Measurements from ENCODE around the gene KIF26B. TPM values are rescaled to one million over a fixed set of nuclear protein-coding genes. Genes with fewer than 3 reads are reported as not detected.
"Not testable (repeated sequence)": the region's sequence is repeated elsewhere in the genome, so short reads cannot be mapped to it uniquely, and the experiment has no call there.

Gene KIF26B
- total RNA-seq, 3 donors from 2014 or later = 0.14 to 3.2 (median 0.39) TPM

DNA sequence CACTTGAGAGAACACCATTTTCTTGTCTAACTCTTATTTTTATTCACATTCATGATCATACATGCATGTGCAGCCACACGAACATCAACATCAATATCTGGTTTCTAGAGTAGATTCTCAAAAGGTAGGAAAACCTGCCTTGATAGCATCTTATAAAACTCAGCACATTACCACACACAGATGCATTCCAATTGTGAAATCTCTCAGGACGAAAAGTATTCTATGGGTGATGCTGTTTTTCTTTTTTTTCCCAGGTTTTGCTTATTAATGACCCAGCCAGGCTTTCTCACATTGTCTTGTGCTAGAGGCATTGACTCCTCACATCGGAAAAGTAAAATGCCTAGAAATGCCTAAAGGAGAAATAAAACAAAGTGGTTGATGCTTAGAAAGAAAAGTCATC lies 562.8 kb downstream of the KIF26B start:
- Histone ChIP-seq H3K9me3 (no peaks in the 10 kb centered on the region), H3K4me1 (ENCODE audit: low read depth) (no peaks in the 10 kb centered on the region), H3K4me3 (no peak overlapping the region), H3K36me3 (ENCODE audit: low read depth) (no peaks in the 10 kb centered on the region)
- intact Hi-C loops (cut with DNase I, micrococcal nuclease) = no loop called here
- TF ChIP-seq, protein P1, sequence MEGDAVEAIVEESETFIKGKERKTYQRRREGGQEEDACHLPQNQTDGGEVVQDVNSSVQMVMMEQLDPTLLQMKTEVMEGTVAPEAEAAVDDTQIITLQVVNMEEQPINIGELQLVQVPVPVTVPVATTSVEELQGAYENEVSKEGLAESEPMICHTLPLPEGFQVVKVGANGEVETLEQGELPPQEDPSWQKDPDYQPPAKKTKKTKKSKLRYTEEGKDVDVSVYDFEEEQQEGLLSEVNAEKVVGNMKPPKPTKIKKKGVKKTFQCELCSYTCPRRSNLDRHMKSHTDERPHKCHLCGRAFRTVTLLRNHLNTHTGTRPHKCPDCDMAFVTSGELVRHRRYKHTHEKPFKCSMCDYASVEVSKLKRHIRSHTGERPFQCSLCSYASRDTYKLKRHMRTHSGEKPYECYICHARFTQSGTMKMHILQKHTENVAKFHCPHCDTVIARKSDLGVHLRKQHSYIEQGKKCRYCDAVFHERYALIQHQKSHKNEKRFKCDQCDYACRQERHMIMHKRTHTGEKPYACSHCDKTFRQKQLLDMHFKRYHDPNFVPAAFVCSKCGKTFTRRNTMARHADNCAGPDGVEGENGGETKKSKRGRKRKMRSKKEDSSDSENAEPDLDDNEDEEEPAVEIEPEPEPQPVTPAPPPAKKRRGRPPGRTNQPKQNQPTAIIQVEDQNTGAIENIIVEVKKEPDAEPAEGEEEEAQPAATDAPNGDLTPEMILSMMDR (IDR thresholded peaks at IDR 0.05) = no peak
- ATAC-seq (no peak), DNase-seq (no peak)

DNA sequence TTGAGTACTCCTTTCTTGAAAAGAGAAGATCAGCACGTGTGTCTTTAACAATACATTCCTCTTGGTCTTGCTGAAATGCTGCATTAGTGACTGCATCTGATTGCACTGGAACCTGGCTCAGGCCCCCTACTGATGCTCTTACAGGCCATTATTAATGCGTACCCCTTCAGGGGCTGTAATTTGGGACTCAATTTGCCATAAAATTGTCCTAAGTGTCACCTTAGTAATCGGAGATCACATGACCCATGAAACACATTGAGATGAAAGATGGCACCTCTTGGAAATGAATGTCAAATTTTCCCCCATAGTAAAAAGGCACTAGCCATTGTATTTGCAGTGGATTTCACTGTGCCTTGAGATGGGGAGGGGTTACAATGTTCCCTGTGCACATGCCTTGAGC lies 563.3 kb downstream of the KIF26B start:
- H3K36me3 ChIP-seq (ENCODE audit: low read depth) = no peaks in the 10 kb centered on the region
- no peaks in the 10 kb centered on the region for H3K9me3 ChIP-seq
- H3K4me3 ChIP-seq = no peak overlapping the region
- TF ChIP-seq, protein P1 (IDR thresholded peaks at IDR 0.05) = no peak
- H3K4me1 ChIP-seq (ENCODE audit: low read depth) = no peaks in the 10 kb centered on the region
- DNase-seq = no peak
- ATAC-seq = no peak
- intact Hi-C loops (cut with DNase I, micrococcal nuclease) = no loop called here

DNA sequence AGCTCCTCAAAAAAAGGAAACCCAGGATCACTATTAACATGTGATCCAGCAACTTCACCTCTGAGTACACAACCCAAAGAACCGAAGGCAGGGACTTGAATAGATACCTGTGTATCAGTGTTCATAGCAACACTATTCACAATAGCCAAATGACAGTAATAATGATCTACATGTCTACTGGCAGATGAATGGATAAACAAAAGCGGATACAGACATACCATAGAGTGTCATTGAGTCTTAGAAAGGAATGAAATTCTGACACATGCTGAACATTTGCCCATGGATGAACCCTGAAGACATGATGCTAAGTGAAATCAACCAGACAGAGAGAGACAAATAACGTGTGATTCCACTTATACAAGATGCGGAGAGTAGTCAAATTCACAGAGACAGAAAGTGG lies 564.2 kb downstream of the KIF26B start:
- intact Hi-C loops (cut with DNase I, micrococcal nuclease) = no loop called here
- ATAC-seq = no peak
- Histone ChIP-seq H3K9me3 (no peaks in the 10 kb centered on the region), H3K4me3 (no peak overlapping the region), H3K4me1 (ENCODE audit: low read depth) (no peaks in the 10 kb centered on the region), H3K36me3 (ENCODE audit: low read depth) (no peaks in the 10 kb centered on the region)
- DNase-seq = no peak
- TF ChIP-seq, protein P1 (IDR thresholded peaks at IDR 0.05) = no peak

DNA sequence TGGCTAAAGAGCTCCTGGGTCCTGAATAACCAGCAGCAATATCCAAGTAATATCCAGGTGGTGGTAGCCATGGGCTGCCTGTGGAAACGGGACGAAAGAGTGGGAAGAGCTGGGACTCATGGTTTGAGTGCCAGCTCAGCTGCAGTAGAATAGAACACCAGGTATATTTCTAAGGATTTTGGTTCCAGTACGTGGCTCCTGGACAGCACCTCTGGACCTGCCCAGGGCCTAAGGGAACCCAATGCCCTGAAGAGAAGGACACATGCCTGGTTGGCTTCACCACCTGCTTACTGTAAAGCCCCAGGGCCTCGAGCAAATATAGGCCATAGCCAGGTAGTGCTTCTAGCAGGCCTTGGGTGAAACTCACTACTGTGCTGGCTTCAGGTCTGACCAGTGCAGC lies 566.7 kb downstream of the KIF26B start:
- no peak for DNase-seq
- no peak for ATAC-seq
- intact Hi-C loops (cut with DNase I, micrococcal nuclease) = no loop called here
- Histone ChIP-seq H3K4me1 (ENCODE audit: low read depth) (no peaks in the 10 kb centered on the region), H3K36me3 (ENCODE audit: low read depth) (no peaks in the 10 kb centered on the region), H3K9me3 (no peaks in the 10 kb centered on the region), H3K4me3 (no peak overlapping the region)
- TF ChIP-seq, protein P1 (IDR thresholded peaks at IDR 0.05) = no peak

DNA sequence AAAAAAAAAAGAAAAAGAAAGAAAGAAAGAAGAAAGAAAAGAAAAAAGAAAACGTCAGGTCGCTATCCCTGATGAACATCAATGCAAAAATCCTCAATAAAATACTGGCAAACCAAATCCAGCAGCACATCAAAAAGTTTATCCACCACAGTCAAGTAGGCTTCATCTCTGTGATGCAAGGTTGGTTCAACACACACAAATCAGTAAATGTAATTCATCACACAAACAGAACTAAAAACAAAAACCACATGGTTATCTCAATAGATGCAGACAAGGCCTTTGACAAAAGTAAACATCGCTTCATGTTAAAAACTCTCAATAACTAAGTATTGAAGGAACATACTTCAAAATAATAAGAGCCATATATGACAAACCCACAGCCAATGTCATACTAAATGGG lies 573.2 kb downstream of the KIF26B start:
- DNase-seq; intact Hi-C loops (cut with DNase I, micrococcal nuclease): not testable (repeated sequence)

DNA sequence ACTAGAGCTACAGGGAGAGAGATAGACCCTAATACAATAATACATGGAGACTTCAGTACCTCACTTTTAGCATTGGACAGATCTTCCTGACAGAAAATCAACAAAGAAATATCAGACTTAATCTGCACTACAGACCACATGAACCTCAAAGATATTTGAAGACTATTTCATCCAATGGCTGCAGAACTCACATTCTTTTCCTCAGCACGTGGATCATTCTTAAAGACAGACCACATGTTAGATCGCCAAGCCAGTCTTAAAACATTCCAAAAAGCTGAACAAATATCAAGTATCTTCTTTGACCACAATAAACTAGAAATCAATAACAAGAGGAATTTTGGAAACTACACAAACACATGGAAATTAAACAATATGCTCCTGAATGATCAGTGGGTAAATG lies 576.0 kb downstream of the KIF26B start:
- TF ChIP-seq, protein P1 (IDR thresholded peaks at IDR 0.05) = no peak
- no peaks in the 10 kb centered on the region for H3K36me3 ChIP-seq (ENCODE audit: low read depth)
- DNase-seq (no peak), ATAC-seq (no peak)
- no peaks in the 10 kb centered on the region for H3K9me3 ChIP-seq
- H3K4me1 ChIP-seq (ENCODE audit: low read depth) = no peaks in the 10 kb centered on the region
- intact Hi-C loops (cut with DNase I, micrococcal nuclease) = no loop called here
- H3K4me3 ChIP-seq = no peak overlapping the region

More for the DNA sequence above, 573.2 kb downstream of the KIF26B start:
- H3K9me3 ChIP-seq; H3K36me3 ChIP-seq (ENCODE audit: low read depth); H3K4me3 ChIP-seq; H3K4me1 ChIP-seq (ENCODE audit: low read depth); ATAC-seq: not testable (repeated sequence)

DNA sequence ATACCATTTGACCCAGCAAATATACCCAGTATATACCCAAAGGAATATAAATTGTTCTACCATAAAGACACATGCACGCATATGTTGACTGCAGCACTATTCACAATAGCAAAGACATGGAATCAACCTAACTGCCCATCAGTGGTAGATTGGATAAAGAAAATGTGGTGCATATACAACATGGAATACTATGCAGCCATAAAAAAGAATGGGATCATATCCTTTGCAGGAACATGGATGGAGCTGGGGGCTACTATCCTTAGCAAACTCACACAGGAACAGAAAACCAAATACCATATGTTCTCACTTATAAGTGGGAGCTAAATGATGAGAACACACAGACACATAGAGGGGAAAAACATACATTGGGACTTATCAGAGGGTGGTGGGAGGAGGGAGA lies 585.6 kb downstream of the KIF26B start:
- H3K4me3 ChIP-seq = not testable (repeated sequence)

More for the DNA sequence above, 585.6 kb downstream of the KIF26B start:
- H3K9me3 ChIP-seq; intact Hi-C loops (cut with DNase I, micrococcal nuclease); ATAC-seq; H3K36me3 ChIP-seq (ENCODE audit: low read depth); DNase-seq; H3K4me1 ChIP-seq (ENCODE audit: low read depth): not testable (repeated sequence)
